Esophagus (tissue), 2 donors: ENCODE data around the gene ENO3. TPM values are rescaled to one million over a fixed set of nuclear protein-coding genes. Genes with fewer than 3 reads are reported as not detected.
A peak's percentile ranks its signal among the peaks of the same experiment; 100 is the strongest.

Source experiments
- H3K27ac ChIP-seq, 2 donors: one replicate each; pipeline ENCODE4 v1.5.1; 2013; ENCODE audit warnings: low read depth in 2 of 2, mild to moderate bottlenecking in 2 of 2, inconsistent platforms in 1 of 2, low read length in 1 of 2, moderate library complexity in 1 of 2
- H3K27me3 ChIP-seq, 2 donors: one replicate each; pipeline ENCODE4 v1.6.1; 2013; ENCODE audit warnings: low read length in 2 of 2, control low read depth in 1 of 2, mild to moderate bottlenecking in 1 of 2; ENCODE audit not compliant: insufficient read depth in 2 of 2, control insufficient read depth in 1 of 2
- H3K36me3 ChIP-seq, 2 donors: one replicate each; pipeline ENCODE4 v1.6.1; 2013; ENCODE audit warnings: low read length in 1 of 2; ENCODE audit not compliant: control insufficient read depth in 2 of 2, insufficient read depth in 2 of 2
- H3K4me1 ChIP-seq, 2 donors: one replicate each; pipeline ENCODE4 v1.6.1; 2013; ENCODE audit warnings: low read length in 1 of 2; ENCODE audit not compliant: control insufficient read depth in 2 of 2, insufficient read depth in 2 of 2
- H3K4me3 ChIP-seq, 2 donors: one replicate each; pipeline ENCODE4 v1.5.1; 2013; ENCODE audit warnings: low read length in 2 of 2, mild to moderate bottlenecking in 2 of 2, low read depth in 1 of 2, moderate library complexity in 1 of 2
- H3K9me3 ChIP-seq, 2 donors: one replicate each; pipeline ENCODE4 v1.6.1; 2013; ENCODE audit warnings: mild to moderate bottlenecking in 2 of 2, low read depth in 1 of 2, low read length in 1 of 2, moderate library complexity in 1 of 2; ENCODE audit not compliant: control insufficient read depth in 2 of 2, insufficient read depth in 1 of 2
- WGBS, 2 donors: extraction: QIAGEN DNeasy Blood & Tissue Kit; methylation state at CpG; one replicate each; pipeline ENCODE4 v1.1.7; 2013; 5-methylcytosine and 5-hydroxymethylcytosine counted together
- polyA plus RNA-seq, 2 donors: library from polyadenylated mRNA; stranded (reverse); fragments of 200-250 nt; gene quantifications; one replicate each; pipeline ENCODE4 v1.2.3, GENCODE V29; 2013
- donor health status: healthy with polysubstance abuse.
- donor health status: Bipolar disorder and iron deficiency.

ENO3 gene
- polyA plus RNA-seq, 2 donors, result 1.7 to 10.8 TPM

GRCh38 chr17:5000237-5000639, 49.3 kb downstream of the ENO3 start:
- Histone ChIP-seq H3K36me3 (peaks cover 22 to 43% of the 10 kb centered on the region in 2 donors), H3K27ac (peak overlapping the region in 1 of 2 donors; percentile 8), H3K27me3 (no peaks in the 10 kb centered on the region), H3K4me3 (peak overlapping the region; percentile 6 to 84), H3K4me1 (peaks cover 14 to 18% of the 10 kb centered on the region in 2 donors), H3K9me3 (no peaks in the 10 kb centered on the region)
- 60 to 70% methylated on average over 11 of the region's 11 CpGs for WGBS, 2 donors

GRCh38 chr17:5002121-5002788, 51.3 kb downstream of the ENO3 start:
- Histone ChIP-seq H3K9me3 (no peaks in the 10 kb centered on the region), H3K36me3 (peaks cover 28 to 49% of the 10 kb centered on the region in 2 donors), H3K4me1 (peaks cover 8 to 13% of the 10 kb centered on the region in 2 donors), H3K27ac (no peak overlapping the region), H3K4me3 (no peak overlapping the region), H3K27me3 (no peaks in the 10 kb centered on the region)
- WGBS, 2 donors, result 91 to 94% methylated on average over 20 of the region's 20 CpGs

GRCh38 chr17:5003214-5003867, 52.4 kb downstream of the ENO3 start:
- Histone ChIP-seq H3K4me3 (no peak overlapping the region), H3K27ac (no peak overlapping the region), H3K27me3 (no peaks in the 10 kb centered on the region), H3K9me3 (no peaks in the 10 kb centered on the region), H3K4me1 (peaks cover 8 to 13% of the 10 kb centered on the region in 2 donors), H3K36me3 (peaks cover 34 to 59% of the 10 kb centered on the region in 2 donors)
- 92 to 93% methylated on average over 18 of the region's 18 CpGs for WGBS, 2 donors

Other genes with a start within 250 kb of the ENO3 start
- gene PELP1, start 247.0 kb upstream of the ENO3 start, polyA plus RNA-seq, result 10 to 100 TPM; 19.2 to 29.8 TPM
- 10 to 100 TPM; 10.6 TPM for gene ARRB2, start 240.5 kb upstream of the ENO3 start, polyA plus RNA-seq
- gene MED11, start 219.7 kb upstream of the ENO3 start, polyA plus RNA-seq, result 10 to 100 TPM; 29.8 to 31.1 TPM
- gene ZMYND15, start 211.3 kb upstream of the ENO3 start, polyA plus RNA-seq, result under 1 TPM; 0.82 to 0.96 TPM
- gene CXCL16, start 211.2 kb upstream of the ENO3 start, polyA plus RNA-seq, result 10 to 100 TPM; 10.9 to 20.3 TPM
- under 1 TPM in 1 of 2 donors, not detected in 1; 0.07 TPM for gene TM4SF5, start 179.2 kb upstream of the ENO3 start, polyA plus RNA-seq
- gene VMO1, start 164.8 kb upstream of the ENO3 start, polyA plus RNA-seq, result 1 to 10 TPM; 1.3 to 1.5 TPM
- gene GLTPD2, start 162.2 kb upstream of the ENO3 start, polyA plus RNA-seq, result under 1 TPM in 1 of 2 donors, not detected in 1; 0.38 TPM
- 100 to 1,000 TPM; 110 to 248 TPM for gene PSMB6, start 155.0 kb upstream of the ENO3 start, polyA plus RNA-seq
- 10 to 100 TPM; 66.9 to 67.4 TPM for gene PLD2, start 144.0 kb upstream of the ENO3 start, polyA plus RNA-seq
- gene MINK1, start 117.8 kb upstream of the ENO3 start, polyA plus RNA-seq, result 100 to 1,000 TPM in 1 of 2 donors, 10 to 100 TPM in 1; 86.1 to 161 TPM
- under 1 TPM; 0.58 to 0.71 TPM for gene C17orf107, start 51.6 kb upstream of the ENO3 start, polyA plus RNA-seq
- gene CHRNE, start 48.0 kb upstream of the ENO3 start, polyA plus RNA-seq, result under 1 TPM; 0.16 to 0.47 TPM
- gene GP1BA, start 18.8 kb upstream of the ENO3 start, polyA plus RNA-seq, result under 1 TPM; 0.02 to 0.12 TPM
- 10 to 100 TPM; 18.3 to 43.4 TPM for gene SLC25A11, start 11.1 kb upstream of the ENO3 start, polyA plus RNA-seq
- 100 to 1,000 TPM in 1 of 2 donors, 10 to 100 TPM in 1; 79.5 to 149 TPM for gene RNF167, start 10.9 kb upstream of the ENO3 start, polyA plus RNA-seq
- 100 to 1,000 TPM; 371 to 761 TPM for gene PFN1, start 2.6 kb upstream of the ENO3 start, polyA plus RNA-seq
- 10 to 100 TPM; 48.9 to 56.4 TPM for gene SPAG7, start 16.7 kb downstream of the ENO3 start, polyA plus RNA-seq
- gene CAMTA2, start 36.6 kb downstream of the ENO3 start, polyA plus RNA-seq, result 10 to 100 TPM; 26.3 to 50.8 TPM
- 1 to 10 TPM in 1 of 2 donors, under 1 TPM in 1; 0.67 to 1.2 TPM for gene INCA1, start 46.4 kb downstream of the ENO3 start, polyA plus RNA-seq
- 10 to 100 TPM; 64.7 to 71.6 TPM for gene KIF1C, start 46.8 kb downstream of the ENO3 start, polyA plus RNA-seq
- gene SLC52A1, start 84.3 kb downstream of the ENO3 start, polyA plus RNA-seq, result 1 to 10 TPM in 1 of 2 donors, under 1 TPM in 1; 0.92 to 3.1 TPM
- gene ZFP3, start 127.3 kb downstream of the ENO3 start, polyA plus RNA-seq, result 1 to 10 TPM; 1.5 to 1.8 TPM
- gene ZNF232, start 160.8 kb downstream of the ENO3 start, polyA plus RNA-seq, result 1 to 10 TPM; 4.3 to 5.8 TPM
- gene USP6, start 164.9 kb downstream of the ENO3 start, polyA plus RNA-seq, result under 1 TPM; 0.02 to 0.04 TPM
- 1 to 10 TPM in 1 of 2 donors, under 1 TPM in 1; 0.86 to 1.7 TPM for gene ZNF594, start 240.7 kb downstream of the ENO3 start, polyA plus RNA-seq